Measurements from ENCODE around the gene SUPT3H.
"Not testable (repeated sequence)": the region's sequence is repeated elsewhere in the genome, so short reads cannot be mapped to it uniquely, and the experiment has no call there.

Gene SUPT3H

GRCh38 chr6:45255434-45255833 is 122.3 kb downstream of the SUPT3H start:
- DNase-seq (ENCODE audit: low spot score) = no peak

- DNase-seq (ENCODE audit: low spot score) = no peak
These were observed 123.5 kb downstream of the SUPT3H start for GRCh38 chr6:45254253-45254652.

GRCh38 chr6:45253453-45253852 is 124.3 kb downstream of the SUPT3H start:
- no peak for DNase-seq (ENCODE audit: low spot score)

GRCh38 chr6:45231660-45232059 is 146.1 kb downstream of the SUPT3H start:
- no peak for DNase-seq (ENCODE audit: low spot score)

GRCh38 chr6:45229416-45229815 is 148.3 kb downstream of the SUPT3H start:
- no peak for DNase-seq (ENCODE audit: low spot score)

GRCh38 chr6:45226081-45226480 is 151.7 kb downstream of the SUPT3H start:
- DNase-seq (ENCODE audit: low spot score) = no peak

GRCh38 chr6:45222380-45222779 is 155.4 kb downstream of the SUPT3H start:
- DNase-seq (ENCODE audit: low spot score) = no peak

- DNase-seq (ENCODE audit: low spot score) = no peak
These were observed 162.0 kb downstream of the SUPT3H start for GRCh38 chr6:45215759-45216158.

- no peak for DNase-seq (ENCODE audit: low spot score)
These were observed 164.8 kb downstream of the SUPT3H start for GRCh38 chr6:45212976-45213375.

GRCh38 chr6:45209762-45210161 is 168.0 kb downstream of the SUPT3H start:
- no peak for DNase-seq (ENCODE audit: low spot score)

GRCh38 chr6:45206793-45207492 is 170.8 kb downstream of the SUPT3H start:
- DNase-seq (ENCODE audit: low spot score) = no peak

- no peak for DNase-seq (ENCODE audit: low spot score)
These were observed 176.2 kb downstream of the SUPT3H start for GRCh38 chr6:45201484-45201883.

- DNase-seq (ENCODE audit: low spot score) = no peak
These were observed 177.2 kb downstream of the SUPT3H start for GRCh38 chr6:45200510-45200909.

GRCh38 chr6:45199554-45199953 is 178.2 kb downstream of the SUPT3H start:
- DNase-seq (ENCODE audit: low spot score) = no peak

- DNase-seq (ENCODE audit: low spot score) = no peak
These were observed 181.6 kb downstream of the SUPT3H start for GRCh38 chr6:45196121-45196520.

GRCh38 chr6:45195137-45195536 is 182.6 kb downstream of the SUPT3H start:
- no peak for DNase-seq (ENCODE audit: low spot score)

GRCh38 chr6:45192556-45192955 is 185.2 kb downstream of the SUPT3H start:
- DNase-seq (ENCODE audit: low spot score) = peak; percentile 5

- no peak for DNase-seq (ENCODE audit: low spot score)
These were observed 186.3 kb downstream of the SUPT3H start for GRCh38 chr6:45191414-45191813.

- no peak for DNase-seq (ENCODE audit: low spot score)
These were observed 189.9 kb downstream of the SUPT3H start for GRCh38 chr6:45187836-45188235.

- no peak for DNase-seq (ENCODE audit: low spot score)
These were observed 192.1 kb downstream of the SUPT3H start for GRCh38 chr6:45185403-45186251.

GRCh38 chr6:45184937-45185336 is 192.8 kb downstream of the SUPT3H start:
- no peak for DNase-seq (ENCODE audit: low spot score)

- no peak for DNase-seq (ENCODE audit: low spot score)
These were observed 193.7 kb downstream of the SUPT3H start for GRCh38 chr6:45184040-45184439.

- not testable (repeated sequence) for DNase-seq (ENCODE audit: low spot score)
These were observed 201.4 kb downstream of the SUPT3H start for GRCh38 chr6:45176373-45176772.

Data from AG08395 (cell line).